SIG-M5 (cell line): Measurements from ENCODE around the gene ZNF853.

Source experiments
- DNase-seq: peaks from one replicate; lab custom pipeline; 2025; lab: John Stamatoyannopoulos, UW

ZNF853 gene

DNA sequence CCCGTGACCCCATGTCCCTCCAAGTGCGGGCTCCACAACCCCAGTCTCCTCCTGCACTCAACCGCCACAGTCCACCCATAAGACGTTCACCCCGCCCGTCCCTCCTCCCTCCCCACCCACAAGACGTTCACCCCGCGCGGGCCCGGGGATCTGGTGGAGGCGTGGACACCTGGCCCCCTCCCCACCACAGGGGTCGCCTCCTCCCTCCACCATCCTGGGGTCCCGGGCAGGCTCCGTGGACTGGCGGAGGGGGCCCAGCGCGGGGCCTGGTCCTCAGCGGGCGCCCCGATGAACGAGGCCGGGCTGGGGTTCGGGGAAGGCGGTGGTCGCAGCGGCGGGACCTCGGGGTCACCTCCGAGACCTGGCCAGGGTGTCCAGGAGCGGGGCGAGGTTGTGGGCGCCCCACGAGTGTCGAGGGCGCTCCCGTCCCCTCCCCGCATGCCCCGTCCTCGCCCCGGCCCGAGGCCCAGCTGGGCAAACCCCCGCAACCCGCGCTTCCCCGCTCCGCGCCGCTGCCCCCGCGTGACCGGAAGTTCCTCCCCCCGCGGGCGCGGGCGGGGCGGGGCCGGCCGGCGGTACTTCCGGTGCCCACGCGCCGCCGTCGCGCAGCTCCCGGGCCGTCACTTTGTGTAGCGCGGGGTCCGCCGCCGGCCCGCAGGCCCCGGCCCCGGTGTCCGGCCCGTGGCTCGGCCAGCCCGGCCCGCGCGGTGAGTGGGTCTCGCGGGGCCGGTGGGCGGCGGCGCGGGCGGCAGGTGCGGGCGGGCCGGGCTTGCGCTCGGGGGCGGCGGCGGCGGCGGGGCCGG lies 21.5 kb downstream of the ZNF853 start, which contains the start of gene ZNF316:
ZNF316 (plus strand) TSS at position 578 of the 803 bp plus-strand sequence. CDS start 5,092 bp downstream, outside the sequence.
- DNase-seq, result no peak

DNA sequence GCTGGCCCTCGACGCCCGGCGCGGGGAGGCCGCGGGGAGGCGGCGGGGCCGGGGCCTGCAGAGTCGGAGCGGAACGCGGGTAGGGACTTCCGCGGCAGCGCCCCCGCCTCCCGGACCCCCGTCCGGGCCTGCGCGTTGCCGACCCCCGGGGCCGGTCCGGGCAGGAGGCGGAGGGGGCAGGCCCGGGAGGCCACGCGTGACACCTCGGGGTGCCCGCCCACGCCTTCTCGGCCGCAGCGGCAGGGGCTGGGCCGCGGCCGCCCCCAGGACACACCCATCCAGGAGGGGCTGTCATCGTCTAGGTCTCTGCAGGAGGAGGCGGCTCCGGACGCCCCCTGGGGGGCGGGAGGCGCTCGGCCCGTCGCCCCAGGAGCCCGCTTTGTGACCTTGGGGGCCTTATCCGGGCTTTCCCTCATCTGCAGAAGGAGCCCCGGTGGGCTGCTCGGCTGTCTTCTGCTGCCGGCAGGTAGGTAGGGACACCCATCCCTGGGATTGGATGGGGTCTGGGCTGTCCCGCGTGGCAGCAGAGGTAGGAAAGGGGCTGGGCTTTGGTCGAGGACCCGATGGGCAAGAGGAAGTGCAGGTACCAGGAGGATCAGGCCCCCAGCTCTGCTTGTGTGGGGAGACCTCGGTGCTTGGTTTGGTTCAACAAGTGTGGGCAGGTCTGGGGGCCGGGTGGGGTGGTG lies 22.3 kb downstream of the ZNF853 start:
- DNase-seq, result no peak

DNA sequence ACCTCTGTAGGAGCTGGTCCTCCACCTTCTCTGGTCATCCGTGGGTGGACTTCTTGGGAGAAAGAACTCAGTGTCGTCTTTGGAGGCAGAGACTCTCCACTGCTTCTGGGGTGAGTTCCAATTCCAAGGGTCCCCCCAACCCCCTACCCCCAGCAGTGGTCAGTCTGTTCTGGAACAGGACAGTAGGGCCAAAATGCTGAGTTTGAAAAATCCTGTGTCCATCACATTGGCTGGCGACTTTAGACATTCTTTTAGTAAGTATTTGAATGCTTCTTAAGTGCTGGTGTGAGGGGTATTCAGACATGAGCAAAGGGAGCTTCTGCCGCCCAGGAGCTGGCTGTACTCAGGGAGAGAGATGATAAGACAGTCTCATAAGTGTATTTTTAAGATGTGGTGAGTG lies 23.6 kb downstream of the ZNF853 start:
- no peak for DNase-seq

DNA sequence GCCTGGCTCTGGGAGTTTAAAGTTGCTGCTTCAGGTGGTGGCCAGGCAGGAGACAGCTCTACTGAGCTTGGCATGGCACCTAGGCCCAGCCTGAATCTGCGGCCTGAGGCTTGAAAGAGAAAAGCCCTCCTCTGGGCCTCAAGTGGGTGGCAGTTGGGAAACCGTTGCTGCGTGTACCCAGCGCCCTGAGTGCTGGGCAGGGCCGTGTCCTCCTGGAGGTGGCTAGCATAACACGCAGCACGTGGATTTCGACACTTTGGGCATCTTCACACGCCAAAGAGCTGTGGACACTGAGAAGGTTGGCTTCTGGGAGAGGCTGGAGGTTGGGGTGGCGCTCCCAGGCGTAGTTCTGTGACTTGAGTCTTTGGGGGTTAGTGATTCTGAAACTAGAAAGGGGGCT lies 24.2 kb downstream of the ZNF853 start:
- no peak for DNase-seq

DNA sequence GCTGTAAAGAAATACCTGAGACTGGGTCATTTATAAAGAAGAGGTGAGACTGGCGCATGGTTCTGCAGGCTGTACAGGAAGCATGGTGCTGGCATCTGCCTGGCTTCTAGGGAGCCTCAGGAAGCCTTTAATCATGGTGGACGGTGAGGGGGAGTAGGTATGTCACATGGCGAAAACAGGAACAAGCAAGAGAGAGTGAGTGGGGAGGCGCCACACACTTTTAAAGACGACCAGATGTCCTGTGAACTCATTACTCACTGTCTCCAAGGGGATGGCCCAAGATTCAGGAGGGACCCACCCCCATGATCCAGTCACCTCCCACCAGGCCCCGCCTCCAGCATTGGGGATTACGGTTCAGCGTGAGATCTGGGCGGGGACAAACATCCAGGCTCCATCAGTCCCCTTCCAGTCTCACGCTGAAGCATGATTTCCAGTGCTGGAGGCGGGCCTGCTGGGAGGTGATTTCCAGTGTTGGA lies 24.9 kb downstream of the ZNF853 start:
- DNase-seq, result no peak

DNA sequence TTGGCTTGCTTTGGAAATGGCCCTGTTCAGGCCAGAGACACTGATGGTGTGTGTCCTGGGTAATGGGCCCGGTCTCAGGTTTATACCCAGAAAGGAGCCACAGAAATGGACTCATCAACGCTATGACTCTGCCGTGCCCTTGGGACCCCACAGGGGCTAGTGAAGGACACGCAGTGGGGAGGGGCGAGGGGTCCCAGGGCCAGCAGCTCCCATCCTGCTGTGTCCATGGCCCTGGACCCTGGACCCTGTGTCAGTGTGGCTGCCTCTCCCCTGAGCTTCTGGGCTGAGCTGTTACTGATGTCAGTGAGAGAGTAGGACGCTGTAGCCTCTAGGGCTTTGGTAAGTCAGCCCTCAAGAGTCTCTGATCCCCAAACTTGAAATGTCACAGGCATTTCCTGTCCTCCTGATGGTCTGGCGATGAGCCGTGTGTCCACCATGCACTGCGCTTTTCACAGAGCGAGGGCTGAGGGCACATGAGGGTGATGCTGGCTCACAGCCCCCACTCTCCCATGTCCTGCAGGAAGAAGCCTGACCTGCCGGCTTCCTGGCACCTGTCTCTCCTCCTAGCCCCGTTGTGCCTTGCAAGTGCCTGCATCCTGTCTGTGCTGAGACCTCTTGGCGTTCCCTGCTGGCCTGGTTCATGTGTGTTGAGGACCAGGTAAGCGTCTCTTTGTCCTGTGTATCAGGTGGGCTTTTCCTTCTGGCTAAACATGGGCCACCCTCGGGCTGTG lies 26.1 kb downstream of the ZNF853 start:
- DNase-seq, result no peak

DNA sequence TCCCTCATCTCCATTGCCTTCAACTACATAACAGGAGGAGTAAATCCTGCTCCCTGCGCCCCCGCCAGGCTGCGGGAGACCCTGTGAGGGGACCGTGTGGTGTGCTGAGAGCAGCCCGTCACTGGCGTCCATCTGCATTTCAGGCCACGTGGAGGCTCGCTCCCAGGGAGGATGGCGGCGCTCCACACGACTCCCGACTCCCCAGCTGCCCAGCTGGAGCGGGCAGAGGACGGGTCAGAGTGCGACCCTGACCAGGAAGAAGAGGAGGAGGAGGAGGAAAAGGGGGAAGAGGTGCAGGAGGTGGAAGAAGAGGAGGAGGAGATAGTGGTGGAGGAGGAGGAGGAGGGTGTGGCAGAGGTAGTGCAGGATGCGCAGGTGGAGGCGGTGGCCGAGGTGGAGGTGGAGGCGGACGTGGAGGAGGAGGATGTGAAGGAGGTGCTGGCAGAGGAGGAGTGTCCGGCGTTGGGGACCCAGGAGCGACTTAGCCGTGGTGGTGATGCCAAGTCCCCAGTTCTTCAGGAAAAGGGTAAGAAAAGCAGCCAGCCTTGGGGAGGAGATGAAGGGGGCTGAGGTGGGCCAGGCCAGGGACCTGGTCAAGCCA lies 26.9 kb downstream of the ZNF853 start:
- no peak for DNase-seq

DNA sequence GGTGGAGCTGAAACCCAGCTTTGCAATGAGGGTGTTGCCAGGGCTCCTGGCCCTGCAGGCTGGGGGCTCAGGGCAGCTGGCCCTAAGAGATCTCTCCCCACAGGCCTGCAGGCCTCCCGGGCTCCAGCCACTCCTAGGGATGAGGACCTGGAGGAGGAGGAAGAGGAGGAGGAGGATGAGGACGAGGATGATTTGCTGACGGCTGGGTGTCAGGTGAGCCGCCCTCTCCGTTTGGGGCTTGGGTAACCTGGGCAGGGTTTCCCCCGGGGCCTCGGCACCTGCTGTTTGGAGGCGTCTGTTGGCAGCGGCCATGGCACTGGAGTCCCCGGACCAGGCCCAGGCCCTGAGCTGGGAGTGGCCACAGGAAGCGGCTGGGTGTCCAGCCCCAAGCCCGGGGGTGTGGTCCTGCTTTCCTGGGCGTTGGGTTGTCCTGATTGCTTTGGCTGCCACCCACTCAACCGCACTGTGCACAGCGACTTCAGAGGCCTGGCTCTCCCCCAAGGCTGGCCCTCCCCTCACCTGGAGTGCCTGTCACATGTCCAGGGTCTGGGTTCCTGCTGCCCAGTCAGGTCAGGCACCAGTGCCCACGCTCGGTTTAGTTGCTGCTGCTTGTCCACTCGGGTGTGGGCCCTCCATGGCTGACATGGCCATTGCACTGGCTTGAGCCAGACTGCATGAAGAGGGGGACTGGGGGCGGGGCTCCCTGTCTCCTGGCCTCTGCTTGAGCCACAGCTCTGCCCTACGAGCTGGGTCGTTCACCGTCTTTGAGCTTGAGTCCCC lies 27.6 kb downstream of the ZNF853 start:
- DNase-seq, result no peak

DNA sequence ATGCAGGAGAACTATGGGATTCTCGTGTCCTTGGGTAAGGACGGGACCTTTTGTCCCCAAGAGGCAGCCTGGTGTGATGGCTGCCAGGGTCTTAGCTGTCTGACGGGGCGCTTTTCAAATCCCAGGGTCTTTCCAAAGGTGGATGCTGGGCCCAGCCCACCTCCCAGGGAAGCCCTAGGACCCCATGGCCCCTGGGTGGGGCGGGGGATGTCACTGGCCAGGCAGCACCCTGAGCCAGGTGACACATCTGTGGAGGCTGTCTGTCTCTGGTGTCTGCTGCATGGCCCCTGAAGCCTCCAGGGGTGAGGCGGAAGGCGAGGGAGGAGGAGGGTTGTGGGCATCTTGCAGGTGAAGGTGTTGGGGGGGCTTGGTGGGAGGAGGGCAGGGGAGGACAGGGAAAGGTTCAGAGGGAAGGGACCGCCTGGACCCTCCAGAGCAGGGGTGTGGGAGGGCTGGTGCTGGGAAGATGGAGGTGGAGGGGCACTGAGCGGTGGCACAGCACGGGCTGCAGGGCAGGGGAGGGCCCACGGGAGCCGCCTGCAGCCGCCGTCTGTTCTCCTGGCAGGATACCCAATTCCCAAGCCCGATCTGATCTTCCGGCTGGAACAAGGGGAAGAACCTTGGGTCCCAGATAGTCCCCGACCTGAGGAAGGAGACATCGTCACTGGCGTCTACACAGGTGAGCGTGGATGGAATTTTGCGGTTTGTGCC lies 28.7 kb downstream of the ZNF853 start:
- DNase-seq, result no peak

DNA sequence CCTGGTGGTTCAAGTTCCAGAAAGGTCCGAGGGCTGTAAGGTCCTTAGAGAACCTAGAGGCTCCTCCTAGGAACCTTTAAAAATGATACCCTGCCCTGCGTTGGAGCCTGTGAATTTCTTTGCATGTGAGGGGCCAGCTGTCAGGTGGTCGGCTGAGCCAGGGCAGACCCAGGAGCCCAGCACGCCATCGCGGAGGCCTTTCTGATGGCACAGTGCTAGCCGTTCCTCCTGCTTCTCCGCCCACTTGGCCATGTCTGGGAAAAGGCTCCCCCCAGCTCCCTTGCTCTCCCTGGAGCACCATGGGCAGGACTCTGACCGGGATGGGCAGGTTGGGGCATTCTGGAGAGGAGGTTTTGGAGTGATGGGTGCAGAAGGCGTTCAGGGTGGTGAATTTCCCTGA lies 29.3 kb downstream of the ZNF853 start:
- no peak for DNase-seq

DNA sequence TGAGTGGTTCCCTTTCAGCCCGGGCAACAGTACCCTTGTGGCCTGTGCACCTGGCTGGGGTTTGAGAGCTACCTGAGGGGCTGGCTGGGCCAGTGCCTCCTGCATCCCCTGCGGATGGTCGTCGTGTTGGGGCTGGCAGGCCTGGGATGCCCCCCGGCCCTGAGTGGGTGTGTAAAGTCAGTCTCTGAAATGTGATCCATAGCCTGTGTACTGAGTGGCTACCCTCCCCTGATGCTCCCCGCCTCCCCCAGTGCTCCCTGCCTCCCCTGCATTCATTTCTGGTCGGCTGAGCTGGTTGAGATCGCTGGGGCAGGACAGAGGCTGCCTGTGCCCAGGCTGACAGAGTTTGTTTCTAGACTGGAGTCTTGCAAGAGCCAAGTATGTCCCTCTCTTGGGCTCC lies 31.1 kb downstream of the ZNF853 start:
- DNase-seq, result no peak

DNA sequence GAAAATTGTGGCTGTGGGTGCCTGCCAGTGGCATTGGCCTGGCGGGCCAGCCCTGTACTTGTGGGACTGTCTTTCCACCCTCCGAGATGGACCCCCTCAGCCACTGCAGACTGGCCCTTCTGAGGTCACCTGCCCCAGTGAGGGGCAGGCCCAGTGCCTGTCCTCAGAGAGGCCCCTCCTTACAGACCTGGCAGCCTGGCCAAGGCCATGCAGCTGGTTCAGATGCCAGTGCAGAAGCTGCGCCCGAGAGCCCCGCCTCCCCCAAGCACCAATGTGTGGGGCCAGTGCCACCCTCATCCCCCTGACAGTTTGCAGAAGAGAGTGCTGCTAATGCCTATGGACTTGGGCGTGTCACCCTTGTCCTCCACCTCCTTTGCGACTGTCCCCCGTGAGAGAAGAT lies 31.7 kb downstream of the ZNF853 start:
- no peak for DNase-seq

DNA sequence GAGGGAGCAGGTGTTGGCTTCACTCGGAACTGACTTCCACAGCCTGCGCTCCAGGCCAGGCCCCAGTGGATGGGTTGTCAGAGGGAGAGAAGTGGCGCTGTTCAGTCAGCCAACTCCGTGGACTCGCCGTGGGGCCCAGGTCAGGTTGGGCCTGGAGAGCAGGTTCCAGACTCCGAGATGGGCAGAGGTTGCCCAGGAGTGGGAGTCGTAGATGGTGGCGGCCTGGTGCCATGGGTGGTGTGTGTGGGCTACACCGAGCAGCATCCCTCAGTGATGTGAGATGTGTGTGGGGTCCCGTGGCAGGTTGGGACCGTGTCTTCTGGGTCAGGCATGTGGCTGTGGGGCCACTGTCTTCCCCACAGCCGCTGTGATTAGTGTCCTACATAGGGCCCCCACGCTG lies 32.1 kb downstream of the ZNF853 start:
- DNase-seq, result no peak

DNA sequence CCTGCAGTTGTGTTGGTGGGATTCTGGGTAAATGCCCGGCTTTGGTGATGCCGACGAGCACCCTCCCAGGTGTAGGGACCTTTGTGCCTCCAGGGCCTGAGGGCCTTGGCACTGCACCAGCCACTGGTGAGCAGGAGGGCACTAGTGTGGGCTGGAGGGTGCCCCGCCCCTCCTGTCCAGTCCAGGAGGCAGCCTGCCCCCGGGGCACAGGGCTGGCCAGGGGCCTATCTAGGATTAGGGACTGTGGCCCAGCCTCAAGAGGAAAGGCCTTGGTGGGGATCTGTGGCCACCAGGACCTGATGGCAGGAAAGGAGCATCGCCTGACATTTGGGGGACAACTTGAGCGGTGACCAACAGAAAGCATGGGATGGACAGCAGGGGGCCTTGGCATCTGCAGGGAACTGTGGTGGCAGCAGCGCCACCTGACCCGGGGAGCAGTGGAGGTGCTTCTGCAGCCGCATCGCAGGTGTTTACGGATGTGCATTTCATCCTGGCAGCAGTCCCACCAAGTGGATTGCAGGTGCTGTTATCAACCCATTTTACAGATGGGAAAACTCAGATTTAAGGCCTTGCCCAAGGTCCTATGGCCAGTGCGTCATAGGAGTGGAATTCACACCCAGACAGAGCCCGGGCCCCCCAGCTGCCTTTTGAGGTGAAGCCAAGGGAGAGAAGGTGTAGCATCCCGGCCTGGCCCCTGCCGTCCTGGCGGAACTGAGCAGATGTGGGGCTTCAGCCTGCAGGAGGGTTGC lies 32.8 kb downstream of the ZNF853 start:
- no peak for DNase-seq

DNA sequence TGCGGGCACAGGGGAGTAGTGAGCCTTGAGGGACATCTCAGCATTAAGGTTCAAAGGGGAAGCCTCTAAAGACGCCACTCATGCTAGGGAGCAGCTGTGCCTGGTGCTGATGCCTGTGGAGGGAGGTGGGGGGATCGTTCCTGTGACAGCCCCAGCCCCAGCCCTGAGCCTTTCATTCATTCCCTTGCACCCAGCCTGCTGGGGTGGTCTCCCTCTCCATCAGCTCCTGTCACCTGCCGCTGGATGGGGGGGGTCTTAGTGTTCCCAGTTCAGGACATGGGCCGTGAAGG lies 33.4 kb downstream of the ZNF853 start:
- no peak for DNase-seq

DNA sequence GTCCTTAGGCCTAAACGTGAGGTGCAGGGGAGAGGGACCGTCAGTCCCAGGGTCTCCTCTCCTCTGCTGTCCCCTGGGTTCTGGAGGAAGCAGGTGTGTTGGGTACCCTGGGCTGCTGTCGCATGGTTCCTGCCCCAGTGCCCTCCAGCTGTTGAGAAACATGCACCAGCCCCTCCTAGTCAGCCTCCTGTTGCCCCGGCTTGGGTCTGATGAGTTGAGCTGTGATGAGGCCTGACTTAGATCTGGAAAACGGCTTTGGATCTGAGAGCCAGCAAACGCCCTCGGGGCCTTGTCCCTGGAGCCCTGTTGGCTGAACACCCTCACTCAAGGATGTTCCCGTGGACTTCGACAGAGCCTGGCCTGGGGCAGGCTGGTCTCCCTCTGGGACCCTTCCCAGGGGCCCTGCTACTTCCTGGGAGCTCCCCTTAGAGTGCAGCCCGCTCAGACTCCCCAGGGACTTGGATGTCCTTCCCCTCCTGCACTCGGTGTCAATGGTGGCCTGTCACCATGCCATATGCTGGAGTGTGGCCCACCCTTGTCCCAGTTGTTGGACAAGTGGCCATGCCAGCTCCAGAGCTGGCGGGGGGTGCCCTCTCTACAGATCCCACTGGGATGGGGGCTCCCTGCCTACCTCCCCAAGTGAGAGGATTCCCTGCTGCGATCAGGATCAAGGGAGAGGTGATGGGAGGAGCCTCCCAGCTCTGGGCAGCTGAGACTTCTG lies 34.0 kb downstream of the ZNF853 start:
- no peak for DNase-seq

DNA sequence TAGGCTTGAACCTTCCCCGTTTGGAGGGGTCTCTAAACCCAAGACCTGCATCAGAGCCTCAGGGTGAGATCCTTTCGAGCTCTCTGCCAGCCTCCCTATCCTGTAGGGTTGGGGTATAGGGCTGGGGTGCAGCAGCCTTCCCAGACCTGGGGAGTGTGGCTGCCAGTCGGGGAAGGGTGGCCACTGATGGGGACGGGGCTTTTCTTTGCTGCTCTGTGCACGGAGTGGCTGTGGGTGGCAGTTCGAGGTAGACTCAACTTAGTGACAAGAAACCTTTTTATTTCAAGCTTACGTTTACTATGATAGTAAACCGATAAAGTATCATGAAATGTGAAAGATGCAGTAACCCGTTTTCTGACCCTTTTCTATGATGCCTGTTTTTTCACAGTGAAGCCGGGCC lies 34.7 kb downstream of the ZNF853 start:
- DNase-seq, result no peak

DNA sequence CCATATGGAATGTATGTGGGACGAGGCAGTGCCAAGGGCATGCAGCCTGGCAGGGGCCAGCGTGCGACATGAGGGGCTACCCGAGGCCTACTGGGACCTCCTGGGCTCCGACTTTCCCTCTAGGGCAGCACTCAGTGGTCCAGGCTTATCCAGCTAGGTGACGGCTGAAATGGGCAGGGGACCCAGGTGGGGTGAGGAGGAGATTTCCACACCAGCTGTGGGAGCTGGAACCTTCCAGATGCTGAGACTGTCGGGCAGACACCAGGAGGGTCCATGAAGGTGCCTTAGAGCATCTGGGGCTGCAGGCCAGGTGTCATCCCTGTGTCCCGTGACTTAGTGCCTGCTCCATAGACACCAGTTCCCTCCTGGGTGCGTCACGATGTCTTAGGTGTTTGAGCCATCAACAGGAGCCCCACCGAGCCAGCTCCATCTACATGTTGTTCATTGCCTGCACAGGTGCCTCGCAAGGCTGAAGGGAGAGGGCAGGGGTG lies 35.2 kb downstream of the ZNF853 start:
- no peak for DNase-seq

DNA sequence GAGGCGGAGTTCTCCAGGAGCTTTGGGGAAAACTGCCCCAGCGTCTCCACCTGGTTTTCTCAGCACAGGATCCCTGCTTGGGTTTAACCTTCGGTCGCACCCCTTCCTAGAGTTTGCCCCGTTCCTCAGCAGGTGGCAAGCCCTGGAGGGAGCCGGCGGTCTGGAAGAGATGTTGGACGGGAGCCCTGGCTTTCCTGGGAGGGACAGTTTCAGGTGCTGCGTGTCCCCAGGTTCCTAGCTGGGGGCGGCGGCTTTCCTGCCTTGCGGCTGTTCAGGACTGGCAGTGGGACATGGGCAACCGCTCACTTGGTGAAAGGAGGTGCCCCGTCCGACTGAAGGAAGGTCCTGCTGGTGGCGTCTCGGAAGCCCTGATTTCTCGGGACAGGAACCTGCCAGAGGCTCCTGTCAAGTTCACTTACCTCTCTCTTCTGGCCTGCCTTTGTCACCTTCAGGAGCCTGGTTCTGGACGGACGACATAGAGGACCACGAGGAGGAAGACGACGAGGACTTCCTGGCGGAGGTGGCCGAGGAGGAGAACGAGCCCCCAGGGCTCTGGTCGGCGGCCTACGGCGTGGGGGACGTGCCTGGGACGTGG lies 36.5 kb downstream of the ZNF853 start:
- no peak for DNase-seq
